Renal cortical epithelial cell (primary cell): ENCODE measurements around the gene NPRL2. TPM values are rescaled to one million over a fixed set of nuclear protein-coding genes. Genes with fewer than 3 reads are reported as not detected.

Source experiments
- DNase-seq: peaks from one replicate; pipeline ENCODE4 v3.0.0-alpha.2; 2011; ENCODE audit warnings: low read depth
- total RNA-seq: library from RNA; depleted of rRNA; stranded (reverse); fragments of >200 nt; gene quantifications from 2 replicates; pipeline ENCODE4 v1.2.3, GENCODE V29; 2014

NPRL2 gene
- total RNA-seq, 1 donor from 2014 or later, result 17.1 TPM

GRCh38 chr3:50373146-50374051, 22.8 kb upstream of the NPRL2 start:
- DNase-seq, result no peak

DNA sequence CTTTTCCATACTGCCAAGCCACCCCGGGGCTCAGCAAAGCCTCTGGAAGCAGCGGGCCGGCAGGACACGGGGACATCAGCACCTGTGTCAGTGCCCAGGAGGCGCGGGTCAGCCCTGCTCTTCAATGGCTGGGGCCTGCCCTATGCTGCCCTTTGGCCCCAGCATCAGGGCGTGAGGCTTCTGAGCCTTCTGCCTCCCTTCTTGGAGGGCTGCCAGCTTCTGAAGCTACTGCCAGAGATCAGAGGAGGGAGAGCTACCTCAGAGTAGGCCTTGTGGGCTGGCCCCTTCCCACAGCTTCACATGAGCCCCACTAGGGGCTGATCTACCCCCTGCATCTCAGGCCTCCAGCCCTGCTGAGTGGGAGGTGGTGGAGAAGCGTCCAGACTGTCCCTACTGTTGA, 21.8 kb upstream of the NPRL2 start:
- DNase-seq, result no peak

DNA sequence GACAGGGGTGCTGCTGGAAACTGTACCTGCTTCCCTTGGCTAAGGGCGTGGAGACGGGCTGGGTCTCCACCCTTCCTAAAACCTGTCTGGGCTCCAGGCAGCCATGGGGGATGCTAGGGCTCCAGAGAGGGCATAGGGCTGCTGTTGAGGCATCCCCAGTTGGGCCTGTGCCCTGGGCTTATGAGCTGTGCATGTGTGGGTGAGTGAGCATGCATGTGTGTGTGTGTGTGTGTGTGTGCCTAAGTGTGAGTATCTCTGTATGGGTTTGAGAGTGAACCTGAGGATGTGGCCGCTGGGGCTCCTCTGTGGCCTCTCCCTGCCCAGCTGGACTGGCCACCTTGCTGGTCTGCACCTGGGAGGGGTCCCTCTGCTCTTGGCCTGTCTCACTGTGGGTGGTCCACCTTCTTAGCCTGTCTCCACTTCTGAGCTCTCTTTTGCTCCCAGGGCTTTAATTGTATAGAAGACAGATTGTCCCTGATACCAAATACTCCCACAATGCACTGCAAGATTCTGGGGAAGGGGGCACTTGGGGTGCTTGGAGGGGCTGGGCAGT, 20.6 kb upstream of the NPRL2 start:
- no peak for DNase-seq

GRCh38 chr3:50370594-50370993, 20.0 kb upstream of the NPRL2 start:
- DNase-seq, result no peak

DNA sequence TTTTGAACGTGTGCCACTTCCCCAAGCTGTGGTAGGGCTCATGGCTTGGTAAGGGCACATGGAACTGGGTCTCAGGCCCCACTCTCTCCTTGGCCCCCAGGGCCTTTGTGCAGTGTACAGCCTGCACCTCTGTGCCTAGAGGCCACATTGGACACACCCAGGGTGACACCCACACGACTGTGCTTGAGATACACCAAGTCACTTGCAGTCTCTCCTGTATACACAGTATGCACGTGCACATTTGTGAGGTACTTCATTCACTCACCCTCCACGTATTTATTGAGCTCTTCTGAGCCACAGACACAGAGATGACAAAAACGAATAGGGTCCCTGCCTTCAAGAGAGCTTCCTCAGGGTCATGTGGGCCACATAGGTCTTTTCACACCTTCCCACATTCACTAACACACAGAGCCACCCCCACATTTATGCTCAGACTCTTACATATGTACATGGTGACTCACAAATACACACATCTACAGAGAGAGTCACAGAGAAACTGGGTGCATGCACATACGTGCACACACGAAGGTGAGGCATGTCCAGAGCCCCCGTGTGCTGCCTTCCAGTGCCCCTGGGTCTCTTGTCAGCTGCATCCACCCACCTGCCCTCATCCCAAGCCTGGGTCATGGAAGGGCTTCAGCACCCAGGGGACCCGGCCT, 18.6 kb upstream of the NPRL2 start:
- no peak for DNase-seq

DNA sequence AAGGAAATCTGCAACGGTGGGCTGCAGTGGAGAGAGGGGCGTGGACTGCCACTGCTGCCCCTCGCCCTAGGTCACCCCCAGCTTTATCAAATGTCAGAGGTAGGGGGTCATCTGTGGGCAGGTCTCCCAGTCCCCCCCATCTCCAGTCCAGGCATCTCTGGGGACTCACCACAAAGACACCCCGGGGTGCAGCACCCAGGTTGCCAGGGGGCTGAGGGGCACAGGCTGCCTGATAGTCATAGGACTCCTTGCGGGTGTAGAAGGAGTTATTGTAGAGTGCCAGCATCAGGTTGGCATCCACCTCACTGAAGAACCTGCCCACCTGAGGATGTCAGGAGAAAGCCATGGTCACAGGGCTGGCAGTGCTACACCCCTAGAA, 15.3 kb upstream of the NPRL2 start:
- DNase-seq, result no peak

DNA sequence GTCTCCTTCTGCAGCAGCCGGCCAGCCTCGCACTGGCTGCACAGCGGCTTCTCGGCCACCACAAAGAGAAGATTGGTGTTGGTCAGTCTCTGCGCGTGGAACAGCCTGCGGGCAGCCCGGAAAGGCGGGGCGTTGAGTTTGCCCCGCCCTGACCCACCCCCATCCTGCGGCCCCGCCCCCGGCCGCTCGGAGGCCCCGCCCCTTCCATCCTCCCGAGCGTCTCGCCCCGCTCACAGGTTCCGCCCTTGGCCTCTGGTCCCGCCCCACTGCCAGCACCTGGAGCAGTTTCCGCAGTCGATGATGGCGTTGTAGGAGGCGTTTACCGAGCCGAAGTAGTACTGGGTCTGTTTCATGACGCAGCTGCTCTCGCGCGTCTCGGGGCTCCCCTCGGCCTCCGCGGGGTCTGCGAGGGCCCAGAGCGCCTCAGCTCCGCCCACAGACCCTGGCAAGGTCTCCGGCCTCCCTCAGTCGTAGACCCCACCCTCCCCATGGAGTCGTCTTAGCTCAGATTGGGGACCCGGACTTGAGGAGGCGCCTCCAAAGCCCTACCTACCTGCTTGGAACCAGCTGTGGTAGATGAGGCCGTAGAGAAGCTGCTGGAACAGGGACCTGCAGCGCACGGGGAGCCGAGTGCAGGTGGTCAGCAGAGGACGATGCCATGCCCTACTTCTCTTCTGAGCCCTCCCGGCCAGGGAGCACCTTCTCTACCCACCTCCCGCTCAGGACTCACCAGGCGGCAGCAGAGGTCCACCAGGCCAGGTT, 14.7 kb upstream of the NPRL2 start:
- peak; percentile 54 for DNase-seq

- DNase-seq, result no peak
Observed at GRCh38 chr3:50364573-50365079, 14.1 kb upstream of the NPRL2 start.

DNA sequence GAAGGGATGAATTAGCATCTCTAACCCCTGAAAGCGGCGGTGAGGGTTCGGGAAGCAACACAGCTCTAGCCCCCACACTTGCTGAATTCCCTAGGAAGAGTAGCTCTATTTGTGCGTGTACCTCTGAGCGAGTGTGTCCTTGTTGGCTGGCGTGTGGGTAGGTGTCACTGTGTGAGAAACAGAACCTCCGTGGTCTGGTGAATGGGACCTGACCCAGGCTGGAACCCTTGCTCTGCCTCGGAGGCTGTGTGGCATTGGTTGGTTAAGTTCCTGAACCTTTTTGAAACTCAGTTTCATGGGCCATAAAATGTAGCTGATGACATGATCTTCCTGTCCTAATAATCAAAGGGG, 9.2 kb upstream of the NPRL2 start:
- no peak for DNase-seq

DNA sequence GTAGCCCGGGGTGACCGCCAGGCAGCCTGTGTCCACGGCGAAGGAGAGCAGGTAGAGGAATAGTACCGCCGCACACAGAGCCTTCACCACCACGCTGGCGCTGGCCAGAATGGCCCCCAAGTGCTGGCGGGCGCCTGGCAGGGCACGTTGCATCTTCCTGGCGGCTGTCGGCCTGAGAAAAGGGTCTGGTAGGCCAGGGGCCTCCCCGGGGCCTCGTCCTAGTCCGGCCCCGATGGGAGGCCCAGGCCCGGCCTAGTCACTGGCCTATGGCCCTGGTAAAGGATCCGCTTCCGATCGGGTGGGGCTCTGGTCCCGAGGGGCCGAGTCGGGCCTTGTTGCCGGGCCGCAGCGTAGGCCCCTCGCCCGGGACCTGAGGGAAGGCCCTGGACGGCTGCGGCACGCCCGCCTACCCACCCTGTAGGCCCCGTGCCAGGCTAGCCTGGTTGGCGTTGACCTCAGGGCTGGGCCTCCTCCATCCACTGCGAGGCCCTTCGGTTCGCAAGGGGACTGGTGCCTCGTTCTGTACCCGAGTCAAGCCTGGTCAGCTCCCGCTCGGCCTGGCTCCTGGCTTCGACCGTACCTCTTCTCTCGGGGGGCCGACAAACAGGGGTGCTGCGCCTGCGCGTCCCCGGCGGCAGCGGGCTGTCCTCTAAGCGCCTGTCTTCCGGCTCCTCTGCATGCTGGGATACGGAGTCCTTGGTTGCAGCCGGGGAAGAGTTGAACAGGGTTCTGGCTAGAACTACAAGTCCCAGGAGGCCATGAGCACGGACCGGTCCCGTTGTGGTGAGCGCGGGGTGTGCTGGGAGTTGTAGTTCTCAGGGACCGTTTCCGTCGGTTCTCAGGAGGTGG, 8.6 kb upstream of the NPRL2 start, which contains the start of gene TMEM115:
Gene TMEM115 (minus strand): TSS at position 611 of the 849 bp plus-strand sequence. CDS start 458 bp downstream, at position 153.
- peak; percentile 99 for DNase-seq

- no peak for DNase-seq
Observed at GRCh38 chr3:50358355-50358910, 7.9 kb upstream of the NPRL2 start.

GRCh38 chr3:50357481-50357880, 6.9 kb upstream of the NPRL2 start:
- no peak for DNase-seq

DNA sequence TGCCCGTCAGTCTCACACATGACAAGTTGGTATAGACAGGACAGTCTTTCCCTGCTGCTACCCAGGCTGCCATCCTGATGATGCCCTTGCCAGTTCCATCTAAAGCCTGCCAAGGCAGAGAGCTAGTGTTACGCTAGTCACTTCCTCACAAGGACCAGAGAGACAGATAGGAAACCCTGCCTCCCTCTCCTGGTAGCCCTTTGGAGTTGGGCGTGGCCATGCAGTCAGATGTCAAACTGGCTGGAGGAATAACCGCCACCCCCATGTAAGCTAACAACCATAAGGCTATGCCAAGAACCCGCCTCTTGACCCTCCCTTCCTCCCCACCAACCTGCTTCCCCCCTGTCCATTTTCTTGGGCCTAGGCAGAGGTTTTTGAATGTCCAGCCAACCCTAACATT, 6.0 kb upstream of the NPRL2 start:
- peak; percentile 33 for DNase-seq

- DNase-seq, result no peak
Observed at GRCh38 chr3:50355829-50356552, 5.4 kb upstream of the NPRL2 start.

GRCh38 chr3:50354850-50355249, 4.3 kb upstream of the NPRL2 start:
- no peak for DNase-seq

DNA sequence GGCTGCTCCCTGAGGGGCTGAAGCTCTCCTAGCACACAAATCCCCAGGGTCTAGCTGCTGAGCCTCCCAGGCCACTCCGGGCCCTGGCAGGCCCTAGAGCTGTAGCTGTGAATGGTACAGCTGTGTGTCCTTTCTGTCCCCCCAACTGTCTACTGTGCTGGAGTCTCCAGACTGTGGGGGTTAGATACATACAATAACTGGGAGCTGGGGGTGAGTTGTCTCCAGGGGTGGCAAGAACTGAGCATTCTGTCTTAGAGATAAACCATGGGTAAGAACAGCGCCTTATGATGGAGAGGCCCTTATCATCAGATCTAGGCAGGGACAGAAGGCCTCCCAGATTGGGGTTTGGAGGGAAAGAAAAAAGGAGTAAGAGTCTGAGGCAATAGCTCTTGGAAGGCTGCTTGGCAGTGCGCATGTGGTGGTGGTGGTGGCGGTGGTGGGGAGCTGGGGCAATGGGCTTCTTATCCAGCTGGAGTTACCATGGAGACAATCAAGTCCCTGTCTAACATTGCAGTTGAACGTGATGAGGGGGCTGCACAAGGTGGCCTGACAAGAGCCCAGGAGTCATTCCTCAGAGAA, 3.7 kb upstream of the NPRL2 start:
- DNase-seq, result no peak

DNA sequence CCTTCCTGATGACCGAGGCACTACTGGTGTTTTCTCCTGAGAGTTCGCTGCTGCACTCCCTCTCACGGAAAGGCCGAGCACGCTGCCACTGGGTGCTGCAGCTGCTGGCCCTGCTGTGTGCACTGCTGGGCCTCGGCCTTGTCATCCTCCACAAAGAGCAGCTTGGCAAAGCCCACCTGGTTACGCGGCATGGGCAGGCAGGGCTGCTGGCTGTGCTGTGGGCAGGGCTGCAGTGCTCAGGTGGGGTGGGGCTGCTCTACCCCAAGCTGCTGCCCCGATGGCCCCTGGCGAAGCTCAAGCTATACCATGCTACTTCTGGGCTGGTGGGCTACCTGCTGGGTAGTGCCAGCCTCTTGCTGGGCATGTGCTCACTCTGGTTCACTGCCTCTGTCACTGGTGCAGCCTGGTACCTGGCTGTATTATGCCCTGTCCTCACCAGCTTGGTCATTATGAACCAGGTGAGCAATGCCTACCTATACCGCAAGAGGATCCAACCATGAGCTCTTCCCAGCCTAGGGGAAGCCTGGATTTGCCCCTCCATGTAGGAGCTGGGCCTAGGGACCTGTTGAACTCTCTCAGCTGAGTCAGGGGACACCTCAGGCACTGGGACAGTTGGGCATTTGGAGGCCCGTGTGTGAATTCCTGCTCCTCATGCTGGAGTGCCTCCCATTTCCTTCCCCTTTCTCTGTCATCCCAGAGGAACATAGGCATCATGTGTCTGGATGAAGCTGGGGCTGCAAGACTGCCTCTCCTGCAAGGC, 2.9 kb upstream of the NPRL2 start:
- no peak for DNase-seq

GRCh38 chr3:50352781-50353180, 2.2 kb upstream of the NPRL2 start:
- peak; percentile 58 for DNase-seq

- DNase-seq, result no peak
Observed at GRCh38 chr3:50351323-50351697, 735 bp upstream of the NPRL2 start.
